Upper lobe of left lung (tissue), 4 donors: ENCODE measurements around the gene SPOCD1.

ENCODE experiments used
- POLR2A ChIP-seq, 4 donors: fragments of 450-650 bp; IDR thresholded peaks; one replicate each; pipeline ENCODE4 v1.5.1; 2016 to 2017; ENCODE audit warnings: antibody characterized with exemption in 4 of 4, mild to moderate bottlenecking in 2 of 4
- POLR2AphosphoS5 ChIP-seq, 2 donors: sonication (generic); formaldehyde crosslinking; IDR thresholded peaks; one replicate each; pipeline ENCODE4 v1.5.1; 2017; ENCODE audit warnings: antibody characterized with exemption in 2 of 2
- TF ChIP-seq, protein P1 (sequence below), 6 experiments: fragments of 450-650 bp in 4 of 6; fragments of 200-600 bp in 2 of 6; sonication (generic) in 2 of 6; IDR thresholded peaks; one replicate each; pipeline ENCODE4 v1.5.1; 2016 to 2019; ENCODE audit warnings: antibody characterized with exemption in 6 of 6

DNA sequence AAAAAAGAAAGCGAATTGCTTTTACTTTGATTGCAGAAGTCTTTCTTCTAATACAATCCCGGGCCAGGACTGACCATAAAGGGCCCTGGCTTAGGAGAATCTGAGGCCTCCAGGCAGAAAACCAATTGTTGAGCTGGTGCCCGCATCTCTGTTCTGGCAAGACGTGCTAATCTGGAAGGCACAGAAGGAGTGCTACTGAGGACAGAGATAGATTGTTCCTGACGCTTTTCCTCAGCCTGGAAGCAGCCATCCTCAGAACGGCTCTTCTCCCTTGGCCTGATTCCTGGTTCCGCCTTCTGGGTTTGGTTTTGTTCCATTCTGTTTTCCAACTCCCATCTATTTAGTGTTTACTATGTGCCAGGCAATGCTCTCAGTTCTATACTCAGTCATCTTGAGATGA, 44.8 kb upstream of the SPOCD1 start:
- TF ChIP-seq, protein P1, sequence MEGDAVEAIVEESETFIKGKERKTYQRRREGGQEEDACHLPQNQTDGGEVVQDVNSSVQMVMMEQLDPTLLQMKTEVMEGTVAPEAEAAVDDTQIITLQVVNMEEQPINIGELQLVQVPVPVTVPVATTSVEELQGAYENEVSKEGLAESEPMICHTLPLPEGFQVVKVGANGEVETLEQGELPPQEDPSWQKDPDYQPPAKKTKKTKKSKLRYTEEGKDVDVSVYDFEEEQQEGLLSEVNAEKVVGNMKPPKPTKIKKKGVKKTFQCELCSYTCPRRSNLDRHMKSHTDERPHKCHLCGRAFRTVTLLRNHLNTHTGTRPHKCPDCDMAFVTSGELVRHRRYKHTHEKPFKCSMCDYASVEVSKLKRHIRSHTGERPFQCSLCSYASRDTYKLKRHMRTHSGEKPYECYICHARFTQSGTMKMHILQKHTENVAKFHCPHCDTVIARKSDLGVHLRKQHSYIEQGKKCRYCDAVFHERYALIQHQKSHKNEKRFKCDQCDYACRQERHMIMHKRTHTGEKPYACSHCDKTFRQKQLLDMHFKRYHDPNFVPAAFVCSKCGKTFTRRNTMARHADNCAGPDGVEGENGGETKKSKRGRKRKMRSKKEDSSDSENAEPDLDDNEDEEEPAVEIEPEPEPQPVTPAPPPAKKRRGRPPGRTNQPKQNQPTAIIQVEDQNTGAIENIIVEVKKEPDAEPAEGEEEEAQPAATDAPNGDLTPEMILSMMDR (IDR thresholded peaks at IDR 0.05): no peak
- TF ChIP-seq POLR2A (IDR thresholded peaks at IDR 0.05) (no peak), POLR2AphosphoS5 (IDR thresholded peaks at IDR 0.05) (no peak)
